Hepatocyte (in vitro differentiated cells): Measurements from ENCODE around the gene HDAC5. TPM values are rescaled to one million over a fixed set of nuclear protein-coding genes. Genes with fewer than 3 reads are reported as not detected.

Experiments
- DNase-seq: peaks from one replicate; pipeline ENCODE4 v3.0.0-alpha.2; 2016; ENCODE audit warnings: low spot score
- H2AFZ ChIP-seq: fragments of 200-600 bp; sonication (generic); 2 replicates; pipeline ENCODE4 v1.6.0; 2016; ENCODE audit warnings: antibody characterized with exemption, mild to moderate bottlenecking
- H3K27ac ChIP-seq: fragments of 200-600 bp; sonication (generic); 2 replicates; pipeline ENCODE4 v1.5.1; 2016; ENCODE audit warnings: mild to moderate bottlenecking
- H3K27me3 ChIP-seq: fragments of 200-600 bp; sonication (generic); 2 replicates; pipeline ENCODE4 v1.6.1; 2016
- H3K36me3 ChIP-seq: fragments of 200-600 bp; sonication (generic); replicated peaks from 2 replicates; pipeline ENCODE4 v1.5.1; 2016; ENCODE audit warnings: low read depth; ENCODE audit not compliant: insufficient read depth
- H3K4me1 ChIP-seq: fragments of 200-600 bp; sonication (generic); 2 replicates; pipeline ENCODE4 v1.5.1; 2016; ENCODE audit warnings: mild to moderate bottlenecking, moderate library complexity; ENCODE audit not compliant: insufficient read depth
- H3K4me2 ChIP-seq: fragments of 200-600 bp; sonication (generic); 2 replicates; pipeline ENCODE4 v1.6.0; 2016
- H3K4me3 ChIP-seq: fragments of 200-600 bp; sonication (generic); 2 replicates; pipeline ENCODE4 v1.5.1; 2016; ENCODE audit warnings: mild to moderate bottlenecking
- H3K79me2 ChIP-seq: fragments of 200-600 bp; sonication (generic); 2 replicates; pipeline ENCODE4 v1.6.0; 2017; ENCODE audit warnings: mild to moderate bottlenecking
- H3K9me2 ChIP-seq: fragments of 200-600 bp; sonication (generic); replicated peaks from 2 replicates; pipeline ENCODE4 v1.6.0; 2017; ENCODE audit warnings: mild to moderate bottlenecking; ENCODE audit not compliant: insufficient read depth
- H3K9me3 ChIP-seq: fragments of 200-600 bp; sonication (generic); 2 replicates; pipeline ENCODE4 v1.5.1; 2016; ENCODE audit warnings: low read depth, mild to moderate bottlenecking
- H4K20me1 ChIP-seq: fragments of 200-600 bp; sonication (generic); 2 replicates; pipeline ENCODE4 v1.6.0; 2016; ENCODE audit warnings: mild to moderate bottlenecking; ENCODE audit not compliant: insufficient read depth, poor library complexity, severe bottlenecking
- CTCF ChIP-seq: fragments of 200-600 bp; sonication (generic); IDR thresholded peaks from 2 replicates; pipeline ENCODE4 v1.5.1; 2016; ENCODE audit warnings: antibody characterized with exemption, mild to moderate bottlenecking; ENCODE audit not compliant: poor library complexity
- EZH2 ChIP-seq: fragments of 200-600 bp; sonication (generic); IDR thresholded peaks from 2 replicates; pipeline ENCODE4 v1.6.1; 2016; ENCODE audit warnings: antibody characterized with exemption, mild to moderate bottlenecking, borderline replicate concordance
- EZH2phosphoT487 ChIP-seq: fragments of 200-600 bp; sonication (generic); IDR thresholded peaks from one replicate; pipeline ENCODE4 v1.6.1; 2018; ENCODE audit warnings: antibody characterized with exemption, mild to moderate bottlenecking, low read depth, moderate library complexity; ENCODE audit not compliant: unreplicated experiment, severe bottlenecking
- WGBS: methylation state at CpG from one replicate; pipeline ENCODE4 v1.1.6; 2016; ENCODE audit warnings: low lambda C conversion rate; ENCODE audit errors: missing lambda C conversion rate; 5-methylcytosine and 5-hydroxymethylcytosine counted together
- polyA plus RNA-seq: library from polyadenylated mRNA; unstranded; fragments of >200 nt; fragmentation: Nextera tagmentation; extraction: Ambion mirVana; gene quantifications from 2 replicates; pipeline ENCODE4 v1.2.1, GENCODE V29; 2016
- total RNA-seq: library from RNA; depleted of rRNA; stranded (reverse); fragments of >200 nt; gene quantifications from 2 replicates; pipeline ENCODE4 v1.2.3, GENCODE V29; 2014

Gene HDAC5
- total RNA-seq (28.5 and 33.9 TPM in 2 replicates), polyA plus RNA-seq (32.3 and 42.7 TPM in 2 replicates)

- Histone ChIP-seq H3K9me2 (no peaks in the 10 kb centered on the region), H3K27me3 (no peaks in the 10 kb centered on the region), H3K79me2 (peaks cover 46% of the 10 kb centered on the region), H3K4me1 (peaks cover 14% of the 10 kb centered on the region), H4K20me1 (peaks cover 13% of the 10 kb centered on the region), H3K36me3 (no peaks in the 10 kb centered on the region), H2AFZ (peak within 1 kb of the TSS; percentile 75), H3K4me3 (peak within 1 kb of the TSS; percentile 81), H3K9me3 (no peaks in the 10 kb centered on the region), H3K4me2 (peak within 1 kb of the TSS; percentile 98), H3K27ac (peak within 1 kb of the TSS; percentile 92)
- TF ChIP-seq CTCF (peak; percentile 62), EZH2 (no peak), EZH2phosphoT487 (no peak)
- WGBS: 1% methylated on average over 25 of the region's 78 CpGs
- DNase-seq: peak; percentile 97
Measured at GRCh38 chr17:44123356-44124117, at the start of gene HDAC5. TSS of gene HDAC5 (minus strand) at chr17:44123641. CDS start at chr17:44117515, 6,126 bp downstream.

GRCh38 chr17:44171931-44172455 lies 48.6 kb upstream of the HDAC5 start:
- H3K36me3 ChIP-seq: no peaks in the 10 kb centered on the region
- no peak for DNase-seq
- no peaks in the 10 kb centered on the region for H3K27me3 ChIP-seq
- no peaks in the 10 kb centered on the region for H3K79me2 ChIP-seq
- TF ChIP-seq CTCF (no peak), EZH2 (no peak), EZH2phosphoT487 (no peak)
- H3K4me1 ChIP-seq: peaks cover 14% of the 10 kb centered on the region
- no peak overlapping the region for H3K27ac ChIP-seq
- no peak overlapping the region for H3K4me3 ChIP-seq
- no peaks in the 10 kb centered on the region for H3K9me3 ChIP-seq
- H4K20me1 ChIP-seq: no peaks in the 10 kb centered on the region
- 85% methylated on average over 17 of the region's 17 CpGs for WGBS
- no peaks in the 10 kb centered on the region for H3K9me2 ChIP-seq
- H2AFZ ChIP-seq: no peak overlapping the region
- H3K4me2 ChIP-seq: no peak overlapping the region

GRCh38 chr17:44170499-44171201 lies 47.2 kb upstream of the HDAC5 start, which contains the start of gene ASB16:
TSS of gene ASB16 (plus strand) at chr17:44170704. CDS start at chr17:44170790, 86 bp downstream.
- Histone ChIP-seq H3K36me3 (no peaks in the 10 kb centered on the region), H4K20me1 (no peaks in the 10 kb centered on the region), H3K4me3 (no peak within 1 kb of the TSS), H3K9me2 (no peaks in the 10 kb centered on the region), H3K4me1 (peaks cover 14% of the 10 kb centered on the region), H3K27ac (peak within 1 kb of the TSS; percentile 66), H3K4me2 (peak within 1 kb of the TSS; percentile 59), H3K27me3 (no peaks in the 10 kb centered on the region), H2AFZ (no peak within 1 kb of the TSS), H3K9me3 (no peaks in the 10 kb centered on the region), H3K79me2 (no peaks in the 10 kb centered on the region)
- DNase-seq: peak; percentile 67
- 47% methylated on average over 21 of the region's 21 CpGs for WGBS
- TF ChIP-seq EZH2: no peak
- no peak for TF ChIP-seq CTCF
